GM19328 (cell line): ENCODE results near the gene GNLY.

Experiments
- ATAC-seq: cut with Tn5 transposase; IDR thresholded peaks from one replicate; pipeline ENCODE4 v1.9.1; 2021; ENCODE audit warnings: mild to moderate bottlenecking, moderate library complexity; ENCODE audit not compliant: unreplicated experiment

The GNLY gene

DNA sequence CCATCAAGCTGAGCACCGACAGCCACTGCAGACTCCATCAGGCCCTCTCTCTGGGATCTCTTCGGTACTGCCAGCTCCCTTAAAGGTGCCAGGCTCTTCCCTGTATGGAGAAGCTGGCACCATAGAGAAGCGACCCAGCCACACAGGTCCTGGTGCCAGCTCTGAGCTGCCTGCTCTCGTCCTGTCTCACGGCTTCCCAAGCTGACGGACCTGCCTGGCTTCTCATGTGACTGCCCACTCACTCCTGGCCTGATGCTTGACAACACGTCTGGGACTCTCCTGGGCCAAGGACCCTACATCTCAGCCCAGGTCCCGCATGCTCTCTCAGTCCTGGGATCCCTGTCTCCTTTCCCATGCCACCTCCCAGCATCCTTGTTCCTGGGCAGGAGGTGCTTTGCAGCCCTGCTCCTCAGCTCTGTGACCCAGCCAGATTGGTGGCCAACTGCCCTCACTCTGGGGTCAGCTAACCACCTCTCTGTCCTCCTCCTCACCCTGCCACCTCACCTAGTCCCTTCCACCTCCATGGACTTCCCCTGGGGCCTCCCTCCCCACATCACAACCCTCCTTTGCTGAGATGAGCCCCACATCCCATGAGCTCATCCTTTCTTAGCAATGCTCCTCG, 47.2 kb downstream of the GNLY start:
- ATAC-seq, result no peak

DNA sequence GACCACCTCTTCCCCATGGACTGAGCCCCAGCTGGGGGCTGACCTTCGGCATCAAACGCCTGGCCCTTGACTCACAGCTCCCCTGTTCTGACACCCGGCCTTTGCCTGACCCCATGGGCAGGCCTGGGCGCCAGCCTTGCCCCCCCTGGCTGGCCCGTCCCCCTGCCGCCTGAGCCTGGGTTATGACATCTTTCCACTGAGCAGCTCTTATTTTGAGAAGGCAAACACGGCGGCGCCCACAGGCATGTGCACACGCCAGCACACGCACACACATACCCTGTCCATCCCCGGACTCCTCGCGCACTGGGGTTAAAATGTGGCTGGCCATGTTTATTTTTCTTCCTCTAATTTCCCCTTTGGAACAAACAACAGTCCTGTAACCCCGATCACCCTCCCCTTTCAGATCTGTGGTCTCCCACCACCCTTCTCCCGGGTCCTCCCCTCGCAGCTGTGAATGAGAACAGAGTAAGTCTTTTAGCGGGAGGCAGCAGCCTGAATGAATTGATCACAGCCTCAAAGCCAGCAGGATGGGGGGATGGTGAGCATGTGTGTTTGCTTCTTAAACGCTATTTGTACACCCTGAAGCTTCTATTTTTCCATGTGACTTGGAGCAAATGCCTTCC, 47.8 kb downstream of the GNLY start:
- ATAC-seq, result no peak

DNA sequence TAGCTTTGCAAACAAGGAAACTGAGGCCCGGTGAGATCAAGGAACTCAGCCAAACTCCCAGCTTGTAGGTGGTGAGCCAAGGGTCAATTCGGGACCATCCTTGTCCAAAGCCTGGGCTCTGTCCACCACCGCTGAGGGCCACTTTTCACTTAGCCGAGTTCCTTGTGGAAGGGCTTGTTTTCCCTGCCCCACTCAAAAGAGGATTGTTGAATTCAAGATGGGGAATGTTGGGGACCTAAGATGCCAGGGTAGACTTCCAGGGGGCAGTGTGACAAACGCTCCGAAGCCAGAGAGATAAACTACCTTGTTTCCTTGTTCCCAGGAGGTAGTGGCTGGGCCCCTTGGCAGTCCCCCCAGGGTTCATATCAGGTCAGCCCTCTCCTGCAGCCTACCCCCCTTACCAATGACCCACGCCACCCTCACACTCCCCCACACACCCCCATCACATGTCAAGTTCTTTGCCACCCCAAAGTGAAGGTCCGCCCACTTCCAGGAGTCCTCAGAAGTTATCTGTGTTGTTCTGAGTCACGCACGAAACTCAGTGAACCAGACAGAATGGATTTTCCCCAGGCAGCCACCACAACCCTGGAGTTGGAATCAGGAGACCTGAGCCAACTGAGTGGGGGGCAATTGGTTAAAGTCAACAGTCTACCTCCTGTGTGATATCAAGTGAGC, 49.3 kb downstream of the GNLY start:
- no peak for ATAC-seq

DNA sequence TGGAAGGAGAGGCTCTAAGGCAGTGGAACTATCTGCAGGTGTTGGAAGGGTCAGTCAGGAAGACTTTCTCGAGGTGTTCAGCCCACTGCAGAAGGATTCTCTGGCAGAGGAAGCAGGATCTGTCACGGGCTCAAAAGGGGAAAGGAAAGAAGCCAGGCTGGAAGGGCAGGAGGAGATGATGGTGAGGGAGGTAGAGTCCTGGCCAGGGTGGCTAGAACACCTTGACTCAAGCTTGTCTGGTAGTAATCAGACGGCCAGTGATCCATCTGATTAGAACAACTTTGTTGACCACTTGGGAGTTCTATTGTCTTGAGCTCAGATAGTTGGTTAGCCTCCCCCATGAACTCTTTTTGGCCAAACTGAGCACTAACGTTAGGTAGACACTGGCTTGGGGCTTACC, 49.9 kb downstream of the GNLY start:
- no peak for ATAC-seq

DNA sequence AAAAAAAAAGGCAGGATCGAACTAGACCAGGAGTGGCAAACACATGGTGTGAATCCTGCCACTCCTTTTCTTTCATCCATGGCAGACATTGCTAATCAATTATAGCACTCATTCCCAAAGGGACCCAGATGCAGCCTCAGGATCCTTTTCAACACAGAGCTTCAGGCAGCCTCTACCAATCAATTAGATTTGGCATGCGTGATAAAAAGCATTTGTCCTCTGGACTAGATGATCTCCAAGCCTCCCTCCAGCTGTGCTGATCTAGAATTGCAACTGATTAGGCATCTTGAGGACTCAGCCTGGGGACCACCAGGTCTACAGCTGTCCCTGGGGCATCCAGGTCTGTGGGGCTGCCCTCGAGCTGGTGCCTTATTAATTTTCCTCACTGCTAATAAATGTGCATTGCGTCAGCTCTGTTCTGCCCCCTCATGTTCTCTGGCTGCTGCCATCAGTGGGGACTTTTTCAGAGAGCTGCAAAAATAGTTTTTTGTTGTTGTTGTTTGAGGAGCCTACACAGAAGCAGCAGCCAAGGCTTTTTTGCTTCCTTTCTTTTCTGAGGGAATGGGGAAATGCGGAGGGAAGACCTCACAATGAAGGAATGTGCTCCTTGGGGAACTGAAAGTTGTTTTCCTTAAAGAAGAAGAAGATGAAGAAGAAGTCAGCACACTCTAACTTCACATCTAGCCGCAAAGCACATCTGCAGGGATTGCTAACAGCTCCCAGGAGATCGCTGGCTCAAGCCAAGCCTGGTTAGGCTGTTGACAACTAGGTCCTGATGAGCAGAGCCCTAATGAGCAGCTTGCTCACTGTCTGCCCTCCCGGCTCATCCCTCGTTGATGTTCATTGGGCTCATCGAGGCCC, 50.8 kb downstream of the GNLY start:
- no peak for ATAC-seq

DNA sequence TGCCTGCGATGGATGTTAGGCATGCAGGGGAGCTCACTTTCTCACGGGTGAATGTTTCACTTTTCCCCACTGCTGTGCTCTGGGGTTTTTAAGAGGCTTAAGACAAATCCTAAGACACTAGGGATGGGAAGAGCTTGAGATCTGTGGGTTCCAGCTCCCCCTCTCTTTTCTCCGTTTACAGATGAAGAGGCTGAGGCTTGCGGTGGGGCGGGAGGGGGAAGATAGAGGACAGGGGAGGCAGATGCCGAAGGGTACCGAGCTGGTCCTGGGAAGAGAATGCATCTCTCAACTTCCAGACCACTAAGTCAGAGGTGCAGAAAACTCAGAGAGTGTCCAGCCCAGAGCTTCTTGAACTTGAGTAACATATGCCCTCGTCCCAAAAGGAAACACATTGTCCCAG, 51.5 kb downstream of the GNLY start:
- no peak for ATAC-seq

DNA sequence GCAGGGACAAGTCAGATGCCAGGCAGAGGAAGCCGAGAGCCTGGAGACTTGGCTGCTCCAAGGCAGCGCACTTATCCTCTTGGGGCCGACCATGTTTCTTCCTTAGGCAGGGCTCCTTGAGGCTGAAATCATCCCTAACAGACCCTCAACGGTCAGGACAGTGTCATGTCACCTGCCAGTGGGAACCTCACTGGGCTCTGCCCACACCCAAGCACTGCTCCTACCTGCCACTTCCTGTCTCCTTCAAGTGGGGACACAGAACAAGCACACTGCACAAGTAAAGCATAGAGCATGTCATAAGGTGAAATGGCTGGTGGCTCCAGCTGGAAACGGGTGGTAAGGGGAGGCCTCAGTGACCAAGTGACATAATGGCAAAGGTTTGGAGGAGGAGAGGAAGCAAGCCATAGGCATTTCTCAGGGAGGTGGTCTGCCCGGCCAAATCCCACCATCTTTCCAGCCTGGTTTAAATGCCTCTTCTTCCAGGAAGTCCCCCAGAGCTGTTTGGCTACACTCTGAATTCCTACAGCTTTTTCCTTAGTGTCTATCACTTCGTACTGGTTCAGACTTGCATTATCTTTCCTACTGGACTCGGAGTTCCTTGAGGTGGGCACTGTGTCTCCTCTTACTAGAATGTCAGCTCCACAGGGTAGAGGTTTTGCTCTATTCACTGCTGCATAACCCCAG, 52.3 kb downstream of the GNLY start:
- ATAC-seq, result no peak

DNA sequence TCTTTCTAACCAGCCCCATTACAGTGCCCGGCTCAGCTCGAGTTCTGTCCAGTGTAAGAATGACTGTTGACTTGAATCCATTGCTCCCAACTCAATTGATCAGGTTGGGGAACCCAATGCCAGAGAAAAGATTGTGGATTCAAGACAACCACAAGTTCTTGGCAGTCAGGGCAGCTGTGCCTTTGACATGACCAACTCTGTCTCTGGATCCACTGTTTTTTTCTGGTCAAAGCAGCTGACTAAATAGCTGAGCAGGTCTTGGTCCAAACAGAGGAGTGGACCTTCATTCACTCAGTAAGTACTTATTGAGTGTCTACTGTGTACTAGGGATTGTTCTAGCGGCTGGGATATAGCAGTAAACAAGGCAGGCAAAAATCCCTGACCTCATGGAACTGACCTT, 53.3 kb downstream of the GNLY start:
- ATAC-seq, result no peak

DNA sequence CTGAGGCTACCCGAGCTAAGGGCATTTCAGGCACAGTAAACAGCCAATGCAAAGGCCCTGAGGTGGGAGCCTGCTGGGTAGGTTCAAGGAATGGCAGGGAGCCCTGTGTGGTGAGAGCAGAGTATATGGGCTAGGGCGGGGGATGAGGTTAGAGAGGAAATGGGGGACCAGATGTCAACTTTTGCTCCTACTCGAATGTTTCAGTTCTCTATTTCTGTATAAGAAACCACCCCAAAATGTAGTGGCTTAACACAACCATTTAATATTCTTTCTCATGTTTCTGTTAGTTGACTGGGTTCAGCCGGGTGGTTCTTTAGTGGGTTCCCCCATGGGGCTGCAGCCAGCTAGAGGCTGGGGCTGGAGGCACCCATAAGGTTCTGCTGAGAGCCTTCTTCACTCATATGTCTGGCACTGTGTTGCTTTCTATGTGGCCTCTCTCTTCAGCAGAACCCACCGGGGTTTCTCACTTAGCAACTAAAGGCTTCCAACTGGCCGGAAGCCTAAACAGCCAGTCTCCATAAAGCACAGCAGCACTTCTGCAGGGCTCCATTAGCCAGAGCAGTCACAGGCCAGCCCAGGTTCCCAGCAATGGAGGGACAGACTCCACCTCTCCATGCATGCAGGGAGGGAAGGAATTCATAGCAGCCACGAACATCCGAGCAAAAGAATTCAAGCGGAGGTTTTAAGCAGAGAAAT, 54.0 kb downstream of the GNLY start:
- ATAC-seq, result peak; percentile 73
